Osteoblast (primary cell): Measurements from ENCODE around the gene ING3. TPM values are rescaled to one million over a fixed set of nuclear protein-coding genes. Genes with fewer than 3 reads are reported as not detected.

Experiments used
- DNase-seq: peaks from one replicate; pipeline ENCODE4 v3.0.0; 2011; ENCODE audit warnings: low spot score, mixed read lengths; ENCODE audit not compliant: insufficient read length; ENCODE audit errors: missing footprints
- H2AFZ ChIP-seq: 2 replicates; pipeline ENCODE4 v1.6.0; 2011; ENCODE audit warnings: mild to moderate bottlenecking, low read length
- H3K27ac ChIP-seq: 2 replicates; pipeline ENCODE4 v1.5.1; 2011; ENCODE audit warnings: mild to moderate bottlenecking, low read depth, low read length, moderate library complexity
- H3K27me3 ChIP-seq: 2 replicates; pipeline ENCODE4 v1.6.0; 2012; ENCODE audit warnings: mild to moderate bottlenecking, control low read depth, inconsistent platforms, low read length, moderate library complexity; ENCODE audit not compliant: insufficient read depth
- H3K36me3 ChIP-seq: 2 replicates; pipeline ENCODE4 v1.5.1; 2011; ENCODE audit warnings: mild to moderate bottlenecking, low read length, control low read depth, moderate library complexity; ENCODE audit not compliant: insufficient read depth
- H3K4me1 ChIP-seq: 2 replicates; pipeline ENCODE4 v1.5.1; 2011; ENCODE audit warnings: mild to moderate bottlenecking, low read length, control low read depth, moderate library complexity; ENCODE audit not compliant: insufficient read depth
- H3K4me2 ChIP-seq: 2 replicates; pipeline ENCODE4 v1.6.0; 2011; ENCODE audit warnings: mild to moderate bottlenecking, low read length; ENCODE audit not compliant: insufficient read depth
- H3K4me3 ChIP-seq: fragments of 200-600 bp; sonication (generic); 3 replicates; pipeline ENCODE4 v1.5.1; 2012; ENCODE audit warnings: mild to moderate bottlenecking, low read length, inconsistent platforms; ENCODE audit not compliant: insufficient read depth
- H3K79me2 ChIP-seq: 2 replicates; pipeline ENCODE4 v1.6.0; 2012; ENCODE audit warnings: mild to moderate bottlenecking, low read length, control low read depth, inconsistent platforms; ENCODE audit not compliant: insufficient read depth
- H3K9me3 ChIP-seq: 2 replicates; pipeline ENCODE4 v1.5.1; 2011; ENCODE audit warnings: low read depth, low read length, control low read depth
- H4K20me1 ChIP-seq: 2 replicates; pipeline ENCODE4 v1.6.0; 2012; ENCODE audit warnings: mild to moderate bottlenecking, low read length, control low read depth; ENCODE audit not compliant: insufficient read depth
- CTCF ChIP-seq: IDR thresholded peaks from 2 replicates; pipeline ENCODE4 v1.5.1; 2011; ENCODE audit warnings: mild to moderate bottlenecking, low read depth, low read length, moderate library complexity; ENCODE audit errors: extremely low read depth
- total RNA-seq: library from RNA; depleted of rRNA; stranded (reverse); fragments of >200 nt; gene quantifications from 2 replicates; pipeline ENCODE4 v1.2.3, GENCODE V29; 2012

The ING3 gene
- total RNA-seq, 1 donor = 16.6 TPM

- no peak for DNase-seq
- peaks cover 8% of the 10 kb centered on the region for H3K79me2 ChIP-seq
- H2AFZ ChIP-seq = no peak overlapping the region
- H3K27ac ChIP-seq = peak overlapping the region; percentile 63
- H3K27me3 ChIP-seq = no peaks in the 10 kb centered on the region
- no peaks in the 10 kb centered on the region for H3K36me3 ChIP-seq
- H3K4me3 ChIP-seq = no peak overlapping the region
- TF ChIP-seq CTCF = no peak
- peak overlapping the region; percentile 71 for H3K4me2 ChIP-seq
- no peaks in the 10 kb centered on the region for H4K20me1 ChIP-seq
- no peaks in the 10 kb centered on the region for H3K9me3 ChIP-seq
- H3K4me1 ChIP-seq = peaks cover 46% of the 10 kb centered on the region
Measured at GRCh38 chr7:121017586-121017985, 67.0 kb downstream of the ING3 start.

GRCh38 chr7:121019018-121019417 is 68.4 kb downstream of the ING3 start:
- Histone ChIP-seq H4K20me1 (no peaks in the 10 kb centered on the region), H3K4me1 (peaks cover 51% of the 10 kb centered on the region), H3K27me3 (no peaks in the 10 kb centered on the region), H3K4me2 (peak overlapping the region; percentile 0), H3K9me3 (no peaks in the 10 kb centered on the region), H3K36me3 (no peaks in the 10 kb centered on the region), H3K27ac (peak overlapping the region; percentile 71), H2AFZ (no peak overlapping the region), H3K79me2 (peaks cover 8% of the 10 kb centered on the region), H3K4me3 (no peak overlapping the region)
- TF ChIP-seq CTCF = no peak
- DNase-seq = no peak

- Histone ChIP-seq H2AFZ (no peak overlapping the region), H4K20me1 (no peaks in the 10 kb centered on the region), H3K36me3 (no peaks in the 10 kb centered on the region), H3K27me3 (no peaks in the 10 kb centered on the region), H3K4me1 (peaks cover 57% of the 10 kb centered on the region), H3K4me3 (no peak overlapping the region), H3K27ac (peak overlapping the region; percentile 71), H3K9me3 (no peaks in the 10 kb centered on the region), H3K79me2 (peaks cover 8% of the 10 kb centered on the region), H3K4me2 (peak overlapping the region; percentile 38)
- no peak for DNase-seq
- no peak for TF ChIP-seq CTCF
Measured at GRCh38 chr7:121020249-121020988, 69.8 kb downstream of the ING3 start.

- Histone ChIP-seq H3K79me2 (peaks cover 10% of the 10 kb centered on the region), H3K36me3 (no peaks in the 10 kb centered on the region), H3K4me2 (peak overlapping the region; percentile 38), H3K27ac (peak overlapping the region; percentile 71), H3K27me3 (no peaks in the 10 kb centered on the region), H2AFZ (no peak overlapping the region), H4K20me1 (no peaks in the 10 kb centered on the region), H3K9me3 (no peaks in the 10 kb centered on the region), H3K4me1 (peaks cover 56% of the 10 kb centered on the region), H3K4me3 (no peak overlapping the region)
- TF ChIP-seq CTCF = no peak
- no peak for DNase-seq
Measured at GRCh38 chr7:121020989-121021969, 70.7 kb downstream of the ING3 start.
